C4-2B (cell line): Measurements from ENCODE around the gene FOXO6.

ENCODE experiments used
- H3K27ac ChIP-seq: fragments of 450-650 bp; 2 replicates; pipeline ENCODE4 v1.5.1; 2017
- ZFX ChIP-seq: fragments of 450-650 bp; IDR thresholded peaks from 2 replicates; pipeline ENCODE4 v1.6.1; 2017
- TF ChIP-seq, protein P1 (sequence below): fragments of 450-650 bp; conservative IDR thresholded peaks from 2 replicates; pipeline ENCODE4 v1.5.1; 2017; ENCODE audit warnings: mild to moderate bottlenecking

The FOXO6 gene

GRCh38 chr1:41430069-41430468 lies 68.8 kb downstream of the FOXO6 start:
- no peak overlapping the region for H3K27ac ChIP-seq
- TF ChIP-seq, protein P1, sequence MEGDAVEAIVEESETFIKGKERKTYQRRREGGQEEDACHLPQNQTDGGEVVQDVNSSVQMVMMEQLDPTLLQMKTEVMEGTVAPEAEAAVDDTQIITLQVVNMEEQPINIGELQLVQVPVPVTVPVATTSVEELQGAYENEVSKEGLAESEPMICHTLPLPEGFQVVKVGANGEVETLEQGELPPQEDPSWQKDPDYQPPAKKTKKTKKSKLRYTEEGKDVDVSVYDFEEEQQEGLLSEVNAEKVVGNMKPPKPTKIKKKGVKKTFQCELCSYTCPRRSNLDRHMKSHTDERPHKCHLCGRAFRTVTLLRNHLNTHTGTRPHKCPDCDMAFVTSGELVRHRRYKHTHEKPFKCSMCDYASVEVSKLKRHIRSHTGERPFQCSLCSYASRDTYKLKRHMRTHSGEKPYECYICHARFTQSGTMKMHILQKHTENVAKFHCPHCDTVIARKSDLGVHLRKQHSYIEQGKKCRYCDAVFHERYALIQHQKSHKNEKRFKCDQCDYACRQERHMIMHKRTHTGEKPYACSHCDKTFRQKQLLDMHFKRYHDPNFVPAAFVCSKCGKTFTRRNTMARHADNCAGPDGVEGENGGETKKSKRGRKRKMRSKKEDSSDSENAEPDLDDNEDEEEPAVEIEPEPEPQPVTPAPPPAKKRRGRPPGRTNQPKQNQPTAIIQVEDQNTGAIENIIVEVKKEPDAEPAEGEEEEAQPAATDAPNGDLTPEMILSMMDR = no peak
- TF ChIP-seq ZFX = no peak

DNA sequence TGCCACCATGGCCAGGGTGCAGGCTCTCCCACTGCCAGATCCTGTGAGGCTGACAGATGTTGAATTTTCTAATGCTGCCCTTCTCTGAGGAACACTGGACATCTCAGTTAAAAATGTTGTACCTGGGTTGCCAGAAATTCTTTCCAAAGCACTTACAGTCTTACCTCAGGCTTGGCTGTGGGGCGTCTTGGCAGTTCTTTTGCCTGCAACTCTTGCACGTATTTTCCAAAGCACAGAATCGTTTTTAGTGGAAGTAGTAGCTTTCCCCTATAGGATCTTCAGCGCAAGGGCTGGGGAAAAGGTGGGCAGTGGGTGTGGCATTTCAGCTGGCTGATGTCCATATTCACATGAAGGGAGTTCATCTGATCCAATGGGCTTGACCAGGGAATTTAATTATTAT lies 69.3 kb downstream of the FOXO6 start:
- no peak overlapping the region for H3K27ac ChIP-seq
- TF ChIP-seq ZFX = no peak
- TF ChIP-seq, protein P1 = no peak

DNA sequence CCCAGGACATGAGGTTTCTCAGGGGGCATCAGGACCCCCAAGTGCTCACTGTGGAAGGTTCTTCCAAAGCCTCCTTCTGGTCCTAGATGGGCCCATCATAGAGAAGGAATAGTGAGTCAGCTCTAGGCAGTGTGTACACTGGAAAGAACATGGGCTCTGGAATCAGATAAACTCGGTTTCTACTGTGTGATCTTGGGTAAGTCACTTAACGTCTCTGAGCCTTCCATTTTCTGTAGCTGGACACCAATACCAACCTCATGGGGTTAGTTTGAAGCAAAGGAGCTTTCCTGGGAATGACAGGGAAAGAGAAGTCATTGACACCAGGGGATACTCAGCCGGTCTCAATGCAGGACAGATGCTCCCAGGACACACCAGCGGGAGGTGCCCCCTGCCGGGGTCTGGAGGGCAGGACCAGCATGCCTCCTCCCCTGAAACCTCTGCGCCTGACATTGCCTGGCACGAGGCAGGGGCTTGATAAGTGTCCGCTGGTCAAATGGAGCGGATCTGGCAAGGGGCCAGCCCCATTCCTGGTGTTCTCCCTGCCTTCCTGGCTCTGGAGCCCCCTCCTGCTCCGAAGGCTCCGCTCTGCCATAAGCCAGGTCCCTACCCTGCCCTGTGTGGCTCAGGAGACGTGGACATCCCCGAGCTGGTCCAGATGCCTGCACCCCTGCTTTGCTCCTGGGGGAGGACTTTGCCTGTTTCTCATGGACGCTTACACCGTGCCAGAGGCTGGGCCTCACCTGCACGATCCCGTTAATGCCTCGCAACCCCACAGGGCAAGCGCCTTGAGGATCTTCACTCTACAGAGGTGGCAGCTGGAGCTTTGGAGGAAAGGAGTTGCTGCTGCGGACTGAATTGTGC lies 70.5 kb downstream of the FOXO6 start:
- H3K27ac ChIP-seq = peak overlapping the region; percentile 60
- TF ChIP-seq ZFX = no peak
- TF ChIP-seq, protein P1 = no peak
